Loucy (cell line): ENCODE data around the gene APOBEC3H.

Experiments
- CTCF ChIP-seq: fragments of 200-600 bp; sonication (generic); conservative IDR thresholded peaks from 2 replicates; pipeline ENCODE4 v1.5.1; 2014; ENCODE audit warnings: mild to moderate bottlenecking, antibody characterized with exemption, low read length
- EZH2phosphoT487 ChIP-seq: fragments of 200-600 bp; IDR thresholded peaks from 2 replicates; pipeline ENCODE4 v1.6.1; 2018; ENCODE audit warnings: antibody characterized with exemption, mild to moderate bottlenecking, moderate library complexity, borderline replicate concordance

- TF ChIP-seq CTCF (no peak), EZH2phosphoT487 (no peak)
Observed at GRCh38 chr22:39101226-39101625, 4.2 kb downstream of the APOBEC3H start.
